H1 (cell line): ENCODE measurements around the gene TGFBR2. TPM values are rescaled to one million over a fixed set of nuclear protein-coding genes. Genes with fewer than 3 reads are reported as not detected.

ENCODE experiments used
- CHD7 ChIP-seq: fragments of 300-600 bp; sonication (generic); IDR thresholded peaks from 2 replicates; pipeline ENCODE4 v1.7.1; 2012; ENCODE audit warnings: low read length, moderate library complexity, mild to moderate bottlenecking, inconsistent platforms; ENCODE audit not compliant: insufficient replicate concordance
- POLR2AphosphoS5 ChIP-seq: IDR thresholded peaks from 2 replicates; pipeline ENCODE4 v1.6.1; 2011; ENCODE audit warnings: low read depth, low read length
- POU5F1 ChIP-seq: IDR thresholded peaks from 2 replicates; pipeline ENCODE4 v1.6.1; 2011; ENCODE audit warnings: low read depth, mild to moderate bottlenecking, low read length, moderate library complexity
- TBP ChIP-seq: IDR thresholded peaks from 2 replicates; pipeline ENCODE4 v1.6.1; 2011; ENCODE audit warnings: low read depth, low read length, improper control_type of control experiment
- polyA plus RNA-seq, 7 experiments: library from polyadenylated mRNA; depleted of rRNA in 3 of 7; stranded (reverse) in 5 of 7; unstranded in 2 of 7; fragments of >200 nt in 5 of 7; fragments of 200-250 nt in 2 of 7; gene quantifications; 1 replicate in 5 of 7; 2 replicates in 1 of 7; 4 replicates in 1 of 7; pipeline versions ENCODE4 v1.2.1 to v1.2.3, GENCODE V29; 2011 to 2013; ENCODE audit warnings: missing spikeins in 2 of 7, mixed read lengths in 2 of 7
- total RNA-seq: library from RNA; stranded (reverse); fragmentation: NEBNext Ultra II Directional; extraction: Animal tissue kit (Norgen Biotek cat#: 25700); gene quantifications from 2 replicates; pipeline ENCODE4 v1.2.1, GENCODE V29; 2021

The TGFBR2 gene
- total and polyA plus RNA-seq, 2 of the 8 experiments (the other 6 are each of a cell fraction or from before 2014, with no cell fraction given) = 4.2 to 7.4 TPM

GRCh38 chr3:30618526-30618925, 12.1 kb downstream of the TGFBR2 start (continued):
- TF ChIP-seq POU5F1 (no peak), TBP (no peak), CHD7 (no peak), POLR2AphosphoS5 (no peak)
- TF ChIP-seq, all 59 proteins: peak for 0
